OCI-LY1 (cell line): ENCODE results near the gene DEGS2.

Source experiments
- H2AFZ ChIP-seq: fragments of 200-600 bp; sonication (generic), shearing (Covaris generic); 2 replicates; pipeline ENCODE4 v1.6.0; 2014; ENCODE audit warnings: antibody characterized with exemption, mild to moderate bottlenecking, low read length
- H3F3A ChIP-seq: fragments of 200-600 bp; sonication (generic), shearing (Covaris generic); 2 replicates; pipeline ENCODE4 v1.6.0; 2014; ENCODE audit warnings: mild to moderate bottlenecking, antibody characterized with exemption, low read length, moderate library complexity; ENCODE audit not compliant: insufficient read depth
- H3K27ac ChIP-seq: fragments of 200-600 bp; sonication (generic); 2 replicates; pipeline ENCODE4 v1.5.1; 2014; ENCODE audit warnings: low read length, mixed run types, mild to moderate bottlenecking, low read depth; ENCODE audit not compliant: poor library complexity, severe bottlenecking
- H3K27me3 ChIP-seq: fragments of 200-600 bp; sonication (generic); 2 replicates; pipeline ENCODE4 v1.6.0; 2014; ENCODE audit warnings: antibody characterized with exemption, mild to moderate bottlenecking, low read length, moderate library complexity; ENCODE audit not compliant: insufficient read depth
- H3K36me3 ChIP-seq: fragments of 200-600 bp; sonication (generic); 2 replicates; pipeline ENCODE4 v1.6.1; 2014; ENCODE audit warnings: mild to moderate bottlenecking, antibody characterized with exemption, low read length, moderate library complexity, mixed read lengths; ENCODE audit not compliant: insufficient read depth
- H3K4me1 ChIP-seq: fragments of 200-600 bp; sonication (generic); 2 replicates; pipeline ENCODE4 v1.5.1; 2014; ENCODE audit warnings: mild to moderate bottlenecking, low read length, moderate library complexity; ENCODE audit not compliant: insufficient read depth, severe bottlenecking
- H3K4me2 ChIP-seq: fragments of 200-600 bp; sonication (generic), shearing (Covaris generic); 2 replicates; pipeline ENCODE4 v1.6.1; 2014; ENCODE audit warnings: low read length
- H3K4me3 ChIP-seq: fragments of 200-600 bp; sonication (generic); 2 replicates; pipeline ENCODE4 v1.5.1; 2014; ENCODE audit warnings: low read length, low read depth, mild to moderate bottlenecking, mixed read lengths; ENCODE audit not compliant: poor library complexity, severe bottlenecking
- H3K79me2 ChIP-seq: fragments of 200-600 bp; shearing (Covaris generic); 2 replicates; pipeline ENCODE4 v1.6.1; 2016; ENCODE audit warnings: mixed run types, low read length, mixed read lengths; ENCODE audit not compliant: insufficient read depth
- H3K9ac ChIP-seq: fragments of 200-600 bp; sonication (generic), shearing (Covaris generic); 2 replicates; pipeline ENCODE4 v1.6.1; 2014; ENCODE audit warnings: mild to moderate bottlenecking, low read length, mixed read lengths
- H3K9me2 ChIP-seq: fragments of 200-600 bp; sonication (generic), shearing (Covaris generic); 2 replicates; pipeline ENCODE4 v1.6.1; 2014; ENCODE audit warnings: low read depth, mild to moderate bottlenecking, low read length, mixed read lengths
- H3K9me3 ChIP-seq: fragments of 200-600 bp; shearing (Covaris generic); 2 replicates; pipeline ENCODE4 v1.6.1; 2014; ENCODE audit warnings: low read length, mixed read lengths
- H4K20me1 ChIP-seq: fragments of 200-600 bp; sonication (generic), shearing (Covaris generic); 2 replicates; pipeline ENCODE4 v1.6.0; 2016; ENCODE audit warnings: mild to moderate bottlenecking, low read length; ENCODE audit not compliant: insufficient read depth
- EZH2 ChIP-seq: fragments of 200-600 bp; sonication (generic), shearing (Covaris generic); IDR thresholded peaks from 2 replicates; pipeline ENCODE4 v1.8.0; 2017; ENCODE audit warnings: borderline replicate concordance, mixed run types, mild to moderate bottlenecking, antibody characterized with exemption, low read length, moderate library complexity, mixed read lengths
- TF ChIP-seq, protein P1 (sequence below): fragments of 200-600 bp; sonication (generic), shearing (Covaris generic); IDR thresholded peaks from 2 replicates; pipeline ENCODE4 v1.5.1; 2017; ENCODE audit warnings: mild to moderate bottlenecking, antibody characterized with exemption, low read length, moderate library complexity, mixed read lengths

Gene DEGS2

GRCh38 chr14:100123618-100124017 is 35.8 kb downstream of the DEGS2 start:
- H3K4me2 ChIP-seq: no peak overlapping the region
- no peak overlapping the region for H3K4me3 ChIP-seq
- no peaks in the 10 kb centered on the region for H3K79me2 ChIP-seq
- no peaks in the 10 kb centered on the region for H3K9me3 ChIP-seq
- H3K9me2 ChIP-seq: no peaks in the 10 kb centered on the region
- H3K9ac ChIP-seq: no peak overlapping the region
- TF ChIP-seq, protein P1, sequence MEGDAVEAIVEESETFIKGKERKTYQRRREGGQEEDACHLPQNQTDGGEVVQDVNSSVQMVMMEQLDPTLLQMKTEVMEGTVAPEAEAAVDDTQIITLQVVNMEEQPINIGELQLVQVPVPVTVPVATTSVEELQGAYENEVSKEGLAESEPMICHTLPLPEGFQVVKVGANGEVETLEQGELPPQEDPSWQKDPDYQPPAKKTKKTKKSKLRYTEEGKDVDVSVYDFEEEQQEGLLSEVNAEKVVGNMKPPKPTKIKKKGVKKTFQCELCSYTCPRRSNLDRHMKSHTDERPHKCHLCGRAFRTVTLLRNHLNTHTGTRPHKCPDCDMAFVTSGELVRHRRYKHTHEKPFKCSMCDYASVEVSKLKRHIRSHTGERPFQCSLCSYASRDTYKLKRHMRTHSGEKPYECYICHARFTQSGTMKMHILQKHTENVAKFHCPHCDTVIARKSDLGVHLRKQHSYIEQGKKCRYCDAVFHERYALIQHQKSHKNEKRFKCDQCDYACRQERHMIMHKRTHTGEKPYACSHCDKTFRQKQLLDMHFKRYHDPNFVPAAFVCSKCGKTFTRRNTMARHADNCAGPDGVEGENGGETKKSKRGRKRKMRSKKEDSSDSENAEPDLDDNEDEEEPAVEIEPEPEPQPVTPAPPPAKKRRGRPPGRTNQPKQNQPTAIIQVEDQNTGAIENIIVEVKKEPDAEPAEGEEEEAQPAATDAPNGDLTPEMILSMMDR: no peak
- no peak for TF ChIP-seq EZH2
- H4K20me1 ChIP-seq: no peaks in the 10 kb centered on the region
- peaks cover 8% of the 10 kb centered on the region; the same call in 1 of the 2 replicates for H3K36me3 ChIP-seq
- H3K4me1 ChIP-seq: no peaks in the 10 kb centered on the region
- no peaks in the 10 kb centered on the region for H3F3A ChIP-seq
- H2AFZ ChIP-seq: no peak overlapping the region
- H3K27me3 ChIP-seq: no peaks in the 10 kb centered on the region
- H3K27ac ChIP-seq: no peak overlapping the region

- Histone ChIP-seq H3K27me3 (no peaks in the 10 kb centered on the region), H3K4me3 (no peak overlapping the region), H3K27ac (no peak overlapping the region), H3K36me3 (peaks cover 8% of the 10 kb centered on the region; the same call in 1 of the 2 replicates), H3K9me2 (no peaks in the 10 kb centered on the region), H3K4me1 (no peaks in the 10 kb centered on the region), H3K79me2 (no peaks in the 10 kb centered on the region), H3K4me2 (no peak overlapping the region), H3K9ac (no peak overlapping the region), H3K9me3 (no peaks in the 10 kb centered on the region), H3F3A (no peaks in the 10 kb centered on the region), H2AFZ (no peak overlapping the region), H4K20me1 (no peaks in the 10 kb centered on the region)
- TF ChIP-seq, protein P1: peak; percentile 29; the same call in 1 of the 2 replicates
- TF ChIP-seq EZH2: no peak
These were observed 36.8 kb downstream of the DEGS2 start for GRCh38 chr14:100122481-100123223.

DNA sequence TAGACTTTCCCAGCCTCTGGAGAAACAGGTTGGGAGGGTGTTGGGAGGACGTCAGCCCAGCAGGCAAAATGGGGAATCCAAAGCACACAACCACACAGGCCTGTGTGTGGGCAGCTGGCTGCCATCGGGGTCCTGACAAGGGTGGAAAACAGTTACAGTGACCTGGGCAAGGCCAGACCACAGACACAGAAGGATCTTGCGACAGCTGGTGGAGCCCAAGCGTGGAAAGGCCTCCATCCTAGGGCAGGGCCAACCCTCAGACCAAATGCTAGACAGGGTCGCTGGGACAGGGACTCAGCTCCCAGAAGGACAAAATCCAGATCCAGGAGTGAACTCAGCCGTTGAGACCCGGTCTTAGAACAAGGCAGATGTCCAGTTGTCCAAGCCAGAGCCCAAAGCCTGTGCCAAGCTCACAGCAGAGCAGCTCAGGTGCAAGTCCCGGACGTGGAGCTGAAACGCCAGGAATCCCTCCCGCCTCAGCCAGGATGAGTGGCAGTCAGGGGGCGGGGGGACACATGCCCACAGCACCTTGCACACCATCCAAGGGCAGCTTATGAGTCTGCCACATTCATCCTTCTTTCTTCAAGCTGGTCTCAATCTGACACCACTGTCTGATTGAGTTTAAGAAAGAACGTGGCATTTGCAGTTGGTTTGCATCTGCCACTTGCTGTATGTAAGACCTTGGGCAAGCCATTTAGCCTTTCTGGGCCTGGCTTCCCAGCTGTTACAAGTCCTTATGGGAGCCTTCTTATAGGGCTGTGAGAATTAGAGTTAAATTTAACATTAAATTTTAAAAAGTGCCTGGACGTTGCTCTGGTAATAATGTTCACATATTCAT is 37.6 kb downstream of the DEGS2 start:
- no peak overlapping the region for H2AFZ ChIP-seq
- no peak overlapping the region for H3K9ac ChIP-seq
- H3K4me1 ChIP-seq: no peaks in the 10 kb centered on the region
- H4K20me1 ChIP-seq: no peaks in the 10 kb centered on the region
- H3F3A ChIP-seq: no peaks in the 10 kb centered on the region
- no peaks in the 10 kb centered on the region for H3K27me3 ChIP-seq
- H3K9me3 ChIP-seq: no peaks in the 10 kb centered on the region
- no peak overlapping the region for H3K4me3 ChIP-seq
- H3K9me2 ChIP-seq: no peaks in the 10 kb centered on the region
- H3K4me2 ChIP-seq: no peak overlapping the region
- no peaks in the 10 kb centered on the region for H3K79me2 ChIP-seq
- H3K27ac ChIP-seq: no peak overlapping the region
- TF ChIP-seq, protein P1: no peak
- TF ChIP-seq EZH2: no peak
- H3K36me3 ChIP-seq: peaks cover 11% of the 10 kb centered on the region; the same call in 1 of the 2 replicates
